HL-60 (cell line): Measurements from ENCODE around the gene MAPK8IP2.

Experiments used
- DNase-seq, 2 experiments: peaks; one replicate each; pipeline ENCODE4 v3.0.0-alpha.2; 2010 to 2020; ENCODE audit warnings: low read depth in 1 of 2, low spot score in 1 of 2
- H3K27ac ChIP-seq: fragments of 250-450 bp; sonication (Bioruptor Pico); replicated peaks from 2 replicates; pipeline ENCODE4 v1.5.1; 2020; ENCODE audit warnings: mild to moderate bottlenecking, moderate library complexity
- H3K27me3 ChIP-seq: fragments of 250-450 bp; sonication (Bioruptor Pico); 2 replicates; pipeline ENCODE4 v1.5.1; 2021; ENCODE audit warnings: mild to moderate bottlenecking, moderate library complexity; ENCODE audit not compliant: insufficient read depth, poor library complexity, severe bottlenecking
- H3K4me3 ChIP-seq: replicated peaks from 2 replicates; pipeline ENCODE4 v1.5.1; 2011; ENCODE audit warnings: mild to moderate bottlenecking, control low read depth, low read length; ENCODE audit not compliant: insufficient read depth
- GABPA ChIP-seq: IDR thresholded peaks from 2 replicates; pipeline ENCODE4 v1.6.1; 2012; ENCODE audit warnings: low read depth
- POLR2AphosphoS5 ChIP-seq: IDR thresholded peaks from 2 replicates; pipeline ENCODE4 v1.6.1; 2012; ENCODE audit warnings: low read depth
- SPI1 ChIP-seq: IDR thresholded peaks from 2 replicates; pipeline ENCODE4 v1.6.1; 2012; ENCODE audit warnings: low read depth, mild to moderate bottlenecking, borderline replicate concordance
- TF ChIP-seq, protein P1 (sequence below): IDR thresholded peaks from one replicate; pipeline ENCODE4 v1.5.1; 2011; ENCODE audit warnings: low read length, control low read depth, inconsistent platforms; ENCODE audit not compliant: insufficient read depth
- TF ChIP-seq, protein P2 (sequence below): IDR thresholded peaks from 2 replicates; pipeline ENCODE4 v1.6.1; 2012; ENCODE audit warnings: low read depth; ENCODE audit not compliant: insufficient replicate concordance

The MAPK8IP2 gene

DNA sequence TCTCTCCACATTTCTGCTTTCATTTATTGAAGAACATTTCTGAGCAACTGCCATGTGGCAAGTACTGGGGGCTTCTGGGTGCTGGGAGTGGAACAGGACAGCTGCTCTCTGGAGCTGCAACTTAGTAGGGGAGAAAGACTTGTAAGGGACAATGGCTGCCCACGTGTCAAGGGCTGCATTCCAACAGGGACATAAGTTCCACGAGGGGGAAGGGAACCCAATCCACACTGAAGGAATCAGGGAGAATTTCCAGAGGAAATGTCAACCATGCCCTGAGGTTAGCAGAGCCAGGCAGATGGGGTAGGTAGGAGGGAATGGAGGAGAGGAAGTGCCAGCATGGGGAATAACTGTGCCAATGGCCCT lies 1.7 kb downstream of the MAPK8IP2 start:
- Histone ChIP-seq H3K27me3 (peaks cover 40% of the 10 kb centered on the region), H3K27ac (no peak overlapping the region), H3K4me3 (no peak overlapping the region)
- no peak for DNase-seq
- TF ChIP-seq SPI1 (no peak), POLR2AphosphoS5 (no peak), GABPA (no peak)
- TF ChIP-seq, protein P1, sequence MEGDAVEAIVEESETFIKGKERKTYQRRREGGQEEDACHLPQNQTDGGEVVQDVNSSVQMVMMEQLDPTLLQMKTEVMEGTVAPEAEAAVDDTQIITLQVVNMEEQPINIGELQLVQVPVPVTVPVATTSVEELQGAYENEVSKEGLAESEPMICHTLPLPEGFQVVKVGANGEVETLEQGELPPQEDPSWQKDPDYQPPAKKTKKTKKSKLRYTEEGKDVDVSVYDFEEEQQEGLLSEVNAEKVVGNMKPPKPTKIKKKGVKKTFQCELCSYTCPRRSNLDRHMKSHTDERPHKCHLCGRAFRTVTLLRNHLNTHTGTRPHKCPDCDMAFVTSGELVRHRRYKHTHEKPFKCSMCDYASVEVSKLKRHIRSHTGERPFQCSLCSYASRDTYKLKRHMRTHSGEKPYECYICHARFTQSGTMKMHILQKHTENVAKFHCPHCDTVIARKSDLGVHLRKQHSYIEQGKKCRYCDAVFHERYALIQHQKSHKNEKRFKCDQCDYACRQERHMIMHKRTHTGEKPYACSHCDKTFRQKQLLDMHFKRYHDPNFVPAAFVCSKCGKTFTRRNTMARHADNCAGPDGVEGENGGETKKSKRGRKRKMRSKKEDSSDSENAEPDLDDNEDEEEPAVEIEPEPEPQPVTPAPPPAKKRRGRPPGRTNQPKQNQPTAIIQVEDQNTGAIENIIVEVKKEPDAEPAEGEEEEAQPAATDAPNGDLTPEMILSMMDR = no peak
- TF ChIP-seq, protein P2, sequence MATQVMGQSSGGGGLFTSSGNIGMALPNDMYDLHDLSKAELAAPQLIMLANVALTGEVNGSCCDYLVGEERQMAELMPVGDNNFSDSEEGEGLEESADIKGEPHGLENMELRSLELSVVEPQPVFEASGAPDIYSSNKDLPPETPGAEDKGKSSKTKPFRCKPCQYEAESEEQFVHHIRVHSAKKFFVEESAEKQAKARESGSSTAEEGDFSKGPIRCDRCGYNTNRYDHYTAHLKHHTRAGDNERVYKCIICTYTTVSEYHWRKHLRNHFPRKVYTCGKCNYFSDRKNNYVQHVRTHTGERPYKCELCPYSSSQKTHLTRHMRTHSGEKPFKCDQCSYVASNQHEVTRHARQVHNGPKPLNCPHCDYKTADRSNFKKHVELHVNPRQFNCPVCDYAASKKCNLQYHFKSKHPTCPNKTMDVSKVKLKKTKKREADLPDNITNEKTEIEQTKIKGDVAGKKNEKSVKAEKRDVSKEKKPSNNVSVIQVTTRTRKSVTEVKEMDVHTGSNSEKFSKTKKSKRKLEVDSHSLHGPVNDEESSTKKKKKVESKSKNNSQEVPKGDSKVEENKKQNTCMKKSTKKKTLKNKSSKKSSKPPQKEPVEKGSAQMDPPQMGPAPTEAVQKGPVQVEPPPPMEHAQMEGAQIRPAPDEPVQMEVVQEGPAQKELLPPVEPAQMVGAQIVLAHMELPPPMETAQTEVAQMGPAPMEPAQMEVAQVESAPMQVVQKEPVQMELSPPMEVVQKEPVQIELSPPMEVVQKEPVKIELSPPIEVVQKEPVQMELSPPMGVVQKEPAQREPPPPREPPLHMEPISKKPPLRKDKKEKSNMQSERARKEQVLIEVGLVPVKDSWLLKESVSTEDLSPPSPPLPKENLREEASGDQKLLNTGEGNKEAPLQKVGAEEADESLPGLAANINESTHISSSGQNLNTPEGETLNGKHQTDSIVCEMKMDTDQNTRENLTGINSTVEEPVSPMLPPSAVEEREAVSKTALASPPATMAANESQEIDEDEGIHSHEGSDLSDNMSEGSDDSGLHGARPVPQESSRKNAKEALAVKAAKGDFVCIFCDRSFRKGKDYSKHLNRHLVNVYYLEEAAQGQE = no peak

DNA sequence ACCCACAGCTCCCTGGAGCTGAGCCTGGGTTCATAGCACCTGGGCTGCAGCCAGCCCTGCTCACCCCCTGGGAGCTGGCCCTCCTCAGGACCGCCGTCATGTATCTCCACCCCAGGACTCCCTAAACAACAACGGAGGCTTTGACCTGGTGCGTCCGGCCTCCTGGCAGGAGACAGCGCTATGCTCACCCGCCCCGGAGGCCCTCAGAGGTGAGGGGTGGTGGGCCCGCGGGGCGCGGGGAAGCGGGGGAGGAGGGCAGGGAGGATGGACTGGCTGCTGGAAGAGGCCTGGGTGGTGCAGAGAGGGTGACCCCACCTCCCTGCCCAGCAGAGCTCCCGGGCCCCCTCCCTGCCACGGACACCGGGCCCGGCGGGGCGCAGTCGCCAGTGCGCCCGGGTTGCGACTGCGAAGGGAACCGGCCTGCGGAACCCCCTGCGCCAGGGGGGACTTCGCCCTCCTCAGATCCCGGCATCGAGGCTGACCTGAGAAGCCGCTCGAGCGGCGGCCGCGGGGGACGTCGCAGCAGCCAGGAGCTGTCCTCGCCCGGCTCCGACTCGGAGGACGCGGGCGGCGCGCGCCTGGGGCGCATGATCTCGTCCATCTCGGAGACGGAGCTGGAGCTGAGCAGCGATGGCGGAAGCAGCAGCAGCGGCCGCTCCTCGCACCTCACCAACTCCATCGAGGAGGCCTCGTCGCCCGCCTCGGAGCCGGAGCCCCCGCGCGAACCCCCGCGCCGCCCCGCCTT lies 3.1 kb downstream of the MAPK8IP2 start:
- H3K27me3 ChIP-seq = peaks cover 47% of the 10 kb centered on the region
- TF ChIP-seq POLR2AphosphoS5 (no peak), GABPA (no peak), SPI1 (no peak)
- TF ChIP-seq, protein P2 = no peak
- TF ChIP-seq, protein P1 = no peak
- no peak overlapping the region for H3K4me3 ChIP-seq
- H3K27ac ChIP-seq = no peak overlapping the region
- DNase-seq = no peak

DNA sequence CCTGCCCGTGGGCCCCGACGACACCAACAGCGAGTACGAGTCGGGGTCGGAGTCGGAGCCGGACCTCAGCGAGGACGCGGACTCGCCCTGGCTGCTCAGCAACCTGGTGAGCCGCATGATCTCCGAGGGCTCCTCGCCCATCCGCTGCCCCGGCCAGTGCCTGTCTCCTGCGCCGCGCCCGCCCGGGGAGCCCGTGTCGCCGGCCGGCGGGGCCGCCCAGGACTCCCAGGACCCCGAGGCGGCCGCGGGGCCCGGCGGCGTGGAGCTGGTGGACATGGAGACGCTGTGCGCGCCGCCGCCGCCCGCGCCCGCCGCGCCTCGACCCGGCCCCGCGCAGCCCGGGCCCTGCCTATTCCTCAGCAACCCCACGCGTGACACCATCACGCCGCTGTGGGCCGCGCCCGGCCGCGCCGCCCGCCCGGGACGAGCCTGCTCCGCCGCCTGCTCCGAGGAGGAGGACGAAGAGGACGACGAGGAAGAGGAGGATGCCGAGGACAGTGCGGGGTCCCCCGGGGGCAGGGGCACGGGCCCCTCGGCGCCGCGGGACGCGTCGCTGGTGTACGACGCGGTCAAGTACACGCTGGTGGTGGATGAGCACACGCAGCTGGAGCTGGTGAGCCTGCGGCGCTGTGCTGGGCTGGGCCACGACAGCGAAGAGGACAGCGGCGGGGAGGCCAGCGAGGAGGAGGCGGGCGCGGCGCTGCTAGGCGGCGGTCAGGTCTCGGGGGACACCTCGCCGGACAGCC lies 3.8 kb downstream of the MAPK8IP2 start:
- TF ChIP-seq, protein P2 = no peak
- TF ChIP-seq, protein P1 = no peak
- no peak for TF ChIP-seq POLR2AphosphoS5
- no peak for TF ChIP-seq GABPA
- Histone ChIP-seq H3K4me3 (no peak overlapping the region), H3K27ac (no peak overlapping the region), H3K27me3 (peaks cover 47% of the 10 kb centered on the region)
- no peak for DNase-seq
